HL-60/S4 (cell line): ENCODE data around the gene SLC25A21.

Source experiments
- in situ Hi-C: fragments of 300-500 bp; cut with MboI; formaldehyde crosslinking; loops from 2 replicates; pipeline ENCODE4 v1.14.3; 2022; ENCODE audit warnings: low sequenced_read_pairs

The SLC25A21 gene

DNA sequence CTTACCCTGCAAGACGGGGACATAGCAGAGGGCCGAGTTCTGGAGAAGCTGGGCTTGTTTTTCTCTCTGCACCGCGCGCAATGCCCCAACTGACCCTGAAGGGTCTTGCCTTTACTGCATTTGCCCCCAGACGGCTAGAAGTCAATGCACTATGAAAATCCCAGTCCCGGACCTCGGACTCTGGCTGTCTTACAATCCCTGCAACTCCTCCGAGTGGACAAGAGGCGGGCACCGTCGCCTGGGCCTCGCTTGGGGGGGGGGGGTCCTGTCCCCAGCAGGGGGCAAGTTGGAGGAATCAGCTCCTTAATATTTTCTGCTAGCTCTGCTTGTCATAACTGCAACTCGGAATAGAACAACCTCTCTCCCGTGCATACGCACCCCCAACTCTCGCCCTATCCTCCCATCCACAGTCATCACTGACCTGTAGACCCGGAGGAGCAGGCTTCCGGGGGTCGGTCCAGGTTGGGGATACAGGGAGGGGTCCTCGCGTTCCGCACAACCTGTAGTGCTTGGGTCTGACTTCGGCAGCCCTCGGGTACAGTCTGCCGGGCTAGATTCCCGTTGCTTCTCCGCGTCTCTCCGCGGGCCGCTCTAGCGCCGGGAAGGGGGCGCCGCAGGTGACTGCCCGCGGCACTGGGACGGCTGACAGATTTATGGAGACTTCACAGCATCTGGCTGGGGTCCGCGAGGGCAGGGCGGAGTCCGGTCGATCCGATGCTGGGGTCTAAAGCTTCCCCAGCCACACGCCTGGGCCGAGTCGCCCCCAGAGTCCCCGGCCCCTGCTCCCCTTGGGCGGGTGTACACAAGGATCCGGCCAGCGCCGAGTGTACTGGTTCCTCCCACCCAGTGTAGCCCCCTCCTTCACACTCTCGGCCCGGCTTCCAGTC is 514.0 kb downstream of the SLC25A21 start:
- in situ Hi-C loops: no loop called here

DNA sequence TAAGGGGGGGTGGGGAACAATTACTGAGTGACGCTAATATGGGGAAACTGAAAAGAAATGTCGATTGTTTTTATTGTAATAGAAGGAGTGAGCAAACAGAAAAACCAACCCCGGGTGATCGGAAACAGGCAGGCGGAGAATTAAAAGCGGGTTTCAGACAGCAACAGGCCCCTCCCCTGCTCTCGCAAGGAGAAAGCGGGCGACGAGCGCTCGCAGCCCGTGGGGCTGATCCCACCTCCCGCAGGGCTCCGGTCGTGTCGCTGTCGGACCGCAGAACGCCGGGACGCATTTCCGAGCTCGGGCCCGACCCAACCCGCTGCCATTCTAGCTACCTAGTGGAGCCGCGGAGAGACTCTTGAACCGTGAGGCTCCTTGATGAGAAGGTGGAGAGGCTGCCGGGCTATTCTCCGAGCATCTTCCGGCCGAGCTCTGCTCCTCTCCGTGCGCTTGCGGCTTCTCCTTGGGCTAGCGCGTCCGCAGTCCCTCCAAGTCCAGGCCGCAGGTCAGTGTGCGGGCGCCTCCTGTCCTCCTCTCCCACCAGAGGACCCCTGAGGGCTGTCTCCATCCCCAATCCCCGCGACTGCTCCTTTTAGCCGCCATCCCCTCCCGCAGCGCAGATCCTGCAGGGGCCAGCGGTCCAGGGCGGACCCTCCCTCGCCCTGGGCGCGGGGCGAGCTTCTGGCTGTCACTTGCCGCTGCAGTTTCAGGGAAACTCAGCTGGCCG is 514.8 kb downstream of the SLC25A21 start:
- in situ Hi-C loops: no loop called here

DNA sequence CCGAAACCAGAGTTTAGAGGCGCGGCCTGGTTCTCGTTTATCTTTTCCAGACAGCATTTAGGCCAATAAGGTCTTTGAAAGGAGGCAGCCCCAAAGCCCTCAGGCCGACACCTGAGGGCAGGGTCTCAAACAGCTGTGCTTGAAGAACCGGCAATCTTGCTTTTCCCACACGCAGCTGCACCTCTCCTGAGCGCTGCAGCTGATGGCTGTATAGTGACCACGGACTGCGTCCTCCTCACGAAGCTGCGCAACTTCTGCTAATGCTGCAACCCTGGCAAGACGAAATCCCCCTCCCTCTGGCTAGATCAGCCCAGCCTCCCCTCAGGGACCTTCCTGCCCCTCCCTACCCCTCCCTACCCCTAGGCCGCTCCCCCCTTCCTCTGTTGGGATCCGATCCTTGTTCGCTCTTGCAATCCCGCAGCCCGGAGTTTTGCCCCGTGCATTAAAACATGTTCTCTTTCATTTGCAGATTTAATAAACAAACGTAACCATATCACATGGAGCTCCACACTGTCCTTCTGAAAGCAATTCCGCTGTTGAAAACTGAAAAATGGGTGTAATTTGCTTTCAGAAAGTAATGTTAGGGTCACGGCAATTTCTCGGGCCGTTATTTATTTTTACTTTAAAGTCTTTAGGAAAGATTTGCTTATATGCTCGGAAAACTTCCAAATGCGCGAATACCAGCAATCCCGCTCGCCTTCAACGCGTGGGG is 515.6 kb downstream of the SLC25A21 start:
- in situ Hi-C loops: no loop called here

DNA sequence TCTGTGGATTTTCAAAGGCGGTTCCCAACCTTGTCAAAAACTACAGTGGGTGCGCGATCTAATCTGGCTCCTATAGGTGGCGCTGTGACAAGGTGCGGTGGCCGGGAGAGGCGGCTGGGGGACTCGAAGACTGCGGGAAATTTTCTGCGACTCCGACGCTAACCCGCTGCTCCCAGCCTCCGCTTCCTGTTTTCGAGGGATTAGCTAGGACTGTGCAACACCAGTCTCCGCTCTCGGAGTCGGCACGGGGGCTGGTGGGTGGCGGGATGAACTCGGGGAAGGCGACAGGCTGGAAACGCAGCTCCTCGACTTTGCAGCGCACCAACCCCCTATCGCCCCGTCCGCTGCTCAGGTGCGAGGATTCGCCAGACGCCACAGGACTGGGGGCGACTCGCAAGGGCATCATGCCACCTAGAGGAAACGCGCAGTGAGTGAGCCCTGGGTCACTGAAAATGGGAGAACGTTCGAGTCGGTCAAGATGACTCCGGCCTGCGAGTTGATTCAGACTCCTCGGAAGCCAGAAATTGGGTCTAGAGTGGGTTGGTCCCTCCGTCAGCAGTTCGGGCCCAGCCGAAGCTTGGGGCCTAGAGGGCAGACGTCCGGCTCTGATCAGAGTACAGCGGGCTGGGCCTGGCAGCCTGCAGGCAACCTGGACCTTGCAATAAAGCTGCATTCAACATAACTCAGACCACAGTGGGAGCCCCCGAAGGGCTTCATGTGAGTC is 516.3 kb downstream of the SLC25A21 start:
- in situ Hi-C loops: no loop called here

DNA sequence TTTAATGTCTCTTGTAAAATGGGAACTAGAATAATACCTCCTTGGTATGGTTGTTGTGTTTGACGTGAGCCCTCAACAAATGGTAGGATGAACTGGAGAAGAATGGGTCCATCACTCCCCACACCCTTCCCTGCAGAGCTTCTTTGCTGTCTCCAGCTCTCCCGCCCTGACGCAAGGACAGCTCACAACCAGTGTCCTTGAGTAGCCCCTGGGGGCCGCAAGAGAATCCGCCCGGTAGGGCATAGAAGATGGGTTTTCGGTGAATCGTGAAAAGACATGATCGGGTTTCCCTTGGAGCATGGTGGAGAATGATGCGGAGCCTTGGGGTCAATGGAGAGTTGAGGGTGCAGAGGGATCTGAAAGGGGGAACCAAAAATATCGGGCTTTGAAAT is 516.8 kb downstream of the SLC25A21 start:
- in situ Hi-C loops: no loop called here

DNA sequence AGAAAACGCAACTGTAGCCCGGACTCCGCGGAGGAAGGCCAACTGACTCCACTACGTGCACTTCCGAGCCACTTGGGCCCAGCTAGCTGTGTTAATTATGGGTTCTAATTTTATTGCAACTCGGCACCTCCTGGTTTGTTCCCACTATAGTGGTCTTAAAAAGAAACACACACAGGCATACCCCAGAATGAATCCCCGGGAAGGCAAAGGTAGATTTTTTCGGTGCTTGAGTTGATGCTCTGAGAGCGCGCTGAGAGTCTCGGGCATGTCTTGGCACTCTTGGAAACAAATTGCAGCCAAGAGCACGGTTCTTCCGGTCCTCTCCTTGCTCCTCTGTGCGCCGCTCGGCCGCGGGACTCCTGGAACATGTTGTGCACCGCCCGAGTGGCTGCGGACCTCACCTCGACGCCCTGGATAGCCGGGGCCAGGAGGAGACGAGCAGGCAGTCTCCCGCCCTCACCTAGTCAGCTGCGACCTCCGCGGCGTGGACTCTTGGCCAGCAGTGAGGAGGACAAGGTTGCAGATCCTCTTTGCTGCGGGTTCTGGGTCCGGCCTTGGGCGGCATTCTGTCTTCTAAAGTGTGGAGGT is 517.5 kb downstream of the SLC25A21 start:
- in situ Hi-C loops: no loop called here

DNA sequence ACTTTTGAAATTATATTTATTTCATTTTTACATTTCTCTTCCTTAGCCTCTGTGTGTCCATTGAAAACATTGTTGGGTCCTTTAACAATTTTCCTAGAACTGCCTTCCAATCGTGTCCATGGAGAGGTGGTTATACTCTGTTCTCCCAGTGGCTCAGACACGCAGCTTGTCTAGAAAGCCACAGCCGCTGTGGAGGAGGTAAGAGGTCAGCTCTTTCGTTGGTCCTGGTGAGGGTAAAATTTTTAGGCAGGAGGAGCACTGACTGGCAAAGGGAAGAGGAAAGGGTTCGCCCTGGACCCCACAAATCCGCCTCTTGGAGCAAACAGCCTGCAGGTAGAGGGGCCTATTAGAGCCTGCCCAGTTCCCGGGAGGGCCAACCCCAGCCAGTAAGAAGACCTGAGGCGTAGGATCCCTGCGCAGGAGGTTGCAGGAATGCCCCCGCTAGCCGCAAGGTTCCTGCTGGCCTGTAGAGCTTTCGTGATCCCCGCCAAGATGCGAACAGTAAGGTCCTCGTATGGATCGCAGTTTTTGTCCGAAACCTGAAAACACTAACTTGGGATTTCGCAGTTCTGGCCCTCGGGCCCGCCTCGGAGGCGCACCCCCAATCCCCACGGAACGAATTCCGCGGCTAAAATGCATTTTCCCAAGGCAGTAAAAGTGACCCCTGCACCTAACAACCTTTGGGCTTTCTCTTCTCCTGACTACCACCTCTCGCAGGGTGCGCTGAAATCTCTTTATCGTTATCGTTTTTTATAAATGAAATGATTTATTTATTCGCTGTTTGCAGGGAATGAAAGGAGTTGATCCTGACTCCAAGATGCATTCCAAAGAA is 518.2 kb downstream of the SLC25A21 start:
- in situ Hi-C loops: no loop called here

DNA sequence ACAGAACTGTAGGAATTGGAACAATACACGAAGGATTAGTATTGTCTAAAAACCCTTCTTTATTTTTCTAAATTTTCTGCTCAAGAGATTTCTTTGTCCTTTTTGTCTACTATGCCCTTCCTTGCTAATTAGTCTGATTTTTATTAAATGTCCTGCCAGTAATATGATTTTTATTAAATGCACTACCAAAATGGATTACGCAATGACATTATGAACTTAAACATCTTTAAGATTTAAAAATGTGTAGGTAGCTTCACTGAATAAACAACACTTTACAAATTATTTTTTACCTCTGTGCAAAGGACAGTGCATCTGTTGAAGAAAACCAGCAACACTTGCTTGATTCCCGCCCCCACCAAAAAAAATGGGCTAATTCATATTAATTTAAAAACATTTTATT is 519.0 kb downstream of the SLC25A21 start:
- in situ Hi-C loops: no loop called here

DNA sequence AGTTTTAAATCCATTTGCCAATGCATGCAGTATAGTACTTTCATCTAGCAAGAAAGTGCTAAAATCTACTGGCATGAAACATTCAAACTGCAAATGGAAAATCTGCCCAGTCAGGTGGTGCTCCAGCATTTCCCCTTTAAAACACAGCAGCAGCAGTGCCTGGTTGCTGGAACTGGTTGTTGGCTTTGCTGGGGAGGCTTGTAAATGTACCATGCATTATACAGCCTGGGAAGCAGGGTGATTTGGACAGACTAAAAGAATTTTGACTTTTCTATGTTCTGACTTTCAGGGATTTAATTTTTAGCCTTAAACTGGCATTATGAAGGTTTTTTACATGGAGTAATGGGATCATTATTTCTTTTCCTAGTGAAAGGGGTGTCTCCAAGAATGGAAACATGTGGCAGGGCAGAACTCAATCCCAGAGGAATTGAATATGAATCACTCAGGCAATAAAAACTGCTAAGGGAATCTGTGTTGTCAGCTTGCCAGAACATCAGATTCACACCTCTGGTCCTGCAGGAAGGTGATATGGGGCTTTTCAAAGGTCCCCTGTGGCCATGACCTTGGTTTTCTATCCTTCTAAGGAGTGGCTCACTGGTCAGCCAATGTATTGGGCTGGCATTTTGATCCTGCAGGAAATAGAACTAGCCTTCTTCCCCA is 519.7 kb downstream of the SLC25A21 start:
- in situ Hi-C loops: no loop called here

DNA sequence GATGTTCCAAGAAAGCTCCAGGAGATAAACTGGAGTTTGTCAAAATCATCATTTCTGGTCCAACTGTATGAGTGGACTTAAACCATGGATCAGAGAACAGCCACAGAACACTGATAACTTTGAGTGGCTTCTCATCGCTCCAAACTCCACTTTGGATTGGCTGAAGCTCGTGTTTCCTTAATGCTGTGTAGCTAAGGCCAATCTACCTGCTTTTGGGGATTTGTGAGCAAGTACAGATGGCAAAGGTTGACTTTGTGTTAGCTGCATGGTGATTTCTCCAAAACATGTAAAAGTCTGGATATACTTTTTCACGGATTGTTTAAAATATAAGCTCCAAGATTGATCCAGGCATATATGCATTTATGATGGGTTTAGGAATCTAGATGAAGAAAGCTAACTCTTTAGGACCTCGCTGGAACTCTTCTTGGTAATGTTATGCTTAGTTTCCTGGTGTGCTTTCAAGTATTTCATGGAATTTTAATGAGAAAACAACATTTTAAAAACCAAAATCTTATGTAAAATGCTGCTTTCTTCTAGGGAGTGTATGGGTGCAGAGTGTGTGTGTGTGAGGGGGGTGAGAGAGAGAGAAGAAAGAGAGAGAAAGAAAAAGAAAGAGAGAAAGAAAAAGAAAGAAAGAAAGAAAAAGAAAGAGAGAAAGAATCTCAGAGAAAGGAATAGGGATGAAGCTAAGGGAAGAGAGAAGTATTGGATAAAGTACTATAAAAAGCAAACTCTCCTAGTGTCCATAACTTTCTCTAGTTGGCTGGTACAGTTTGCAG is 522.3 kb downstream of the SLC25A21 start:
- in situ Hi-C loops: no loop called here

DNA sequence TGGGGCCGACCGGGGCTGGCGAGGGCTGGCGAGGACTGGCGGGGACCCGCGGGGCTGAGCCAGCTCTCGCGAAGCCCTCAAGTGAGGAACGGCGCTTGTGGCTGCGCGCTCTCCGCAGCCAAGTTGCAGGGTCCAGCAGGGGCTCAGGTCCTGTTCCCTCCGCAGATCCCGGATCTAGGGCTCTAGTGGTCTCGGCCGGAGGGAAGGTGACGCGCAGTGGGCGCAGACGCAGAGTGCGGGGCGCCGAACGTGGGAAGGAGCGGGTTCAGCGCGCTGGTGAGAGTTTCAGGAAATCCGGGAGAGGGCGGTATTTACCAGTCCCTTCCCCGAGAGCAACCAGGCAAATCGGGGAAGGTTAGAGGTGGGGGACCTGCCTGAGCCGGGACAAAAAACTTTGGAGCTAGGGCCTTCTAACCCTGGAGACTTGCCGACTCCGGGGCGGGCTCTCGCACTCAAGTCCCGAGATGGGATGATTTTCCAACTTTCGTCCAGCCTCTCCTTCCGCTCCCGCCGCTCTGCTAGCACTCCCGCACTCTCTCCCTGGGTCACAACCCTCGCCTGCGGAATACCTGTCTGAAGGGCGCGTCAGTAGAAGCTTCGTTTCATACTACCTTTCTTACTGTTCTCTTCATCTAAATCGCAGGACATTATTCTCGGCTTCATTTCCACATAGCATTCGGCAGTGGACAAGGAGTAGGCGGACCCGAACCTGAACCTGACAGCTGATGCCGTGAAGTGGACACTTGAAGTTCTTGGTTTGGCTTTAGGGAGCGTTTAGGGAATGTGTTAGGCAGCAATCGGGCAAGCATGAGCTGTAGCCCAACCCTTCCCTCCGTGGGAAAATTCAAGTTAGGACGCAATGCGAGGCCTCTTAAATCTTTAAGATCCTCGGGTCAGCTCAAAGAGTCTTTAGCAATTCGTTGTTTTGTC is 524.3 kb downstream of the SLC25A21 start:
- in situ Hi-C loops: no loop called here

DNA sequence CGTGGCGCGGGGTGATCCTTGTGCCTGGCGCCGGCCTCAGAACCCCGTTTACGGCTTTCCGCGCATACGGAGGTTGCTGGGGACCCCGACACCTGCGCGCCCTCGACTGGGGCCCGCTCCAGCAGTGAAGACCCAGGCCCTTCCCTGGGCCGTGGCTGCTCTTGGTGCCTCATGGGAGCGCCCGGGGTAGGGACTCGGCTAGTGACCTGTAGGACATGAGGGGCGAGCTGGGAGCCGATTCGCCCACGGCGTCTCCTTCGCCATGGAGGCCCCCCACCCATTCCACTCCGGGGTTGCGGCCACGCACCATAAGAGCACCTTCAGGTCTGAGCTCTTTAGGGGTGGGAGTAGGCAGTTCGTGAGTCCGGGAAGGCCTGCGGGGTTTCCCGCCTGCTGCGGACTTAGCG is 525.0 kb downstream of the SLC25A21 start:
- in situ Hi-C loops: no loop called here

DNA sequence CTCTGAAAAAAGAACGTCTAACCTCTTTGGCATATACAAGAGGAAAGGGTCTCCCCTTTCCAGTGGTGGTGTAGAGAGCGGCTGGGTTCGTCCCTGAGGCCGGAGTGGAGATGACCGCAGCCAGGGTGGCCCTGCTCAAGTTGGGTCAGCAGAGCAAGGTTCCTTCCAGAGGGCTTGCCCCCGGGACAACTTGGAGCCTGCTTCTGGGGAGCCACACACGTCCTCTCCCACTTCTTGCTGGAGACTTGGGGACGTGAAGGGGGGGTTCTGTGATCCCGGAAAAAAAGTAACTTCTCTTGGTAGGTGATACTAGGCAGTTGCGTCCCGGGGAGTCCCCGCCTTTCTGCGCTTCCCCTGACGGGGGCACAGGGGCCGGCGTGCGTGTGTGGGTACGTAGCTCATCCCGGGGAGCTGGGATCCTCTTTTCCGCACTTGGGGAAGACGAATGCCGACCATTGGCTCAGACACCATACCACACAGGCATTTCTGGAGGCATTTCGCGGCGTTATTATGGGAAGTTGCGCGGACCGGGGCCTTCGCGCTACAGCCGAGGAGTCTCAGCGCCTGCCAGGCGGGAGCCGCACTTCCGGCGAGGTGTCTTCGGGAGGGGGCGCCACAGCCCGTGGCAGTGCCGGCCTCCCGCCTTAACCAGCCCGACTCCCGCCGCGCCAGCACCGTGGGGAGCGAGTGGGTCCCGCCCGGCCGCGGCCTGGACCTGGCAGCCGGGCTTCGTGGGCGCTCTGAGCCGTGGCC is 525.6 kb downstream of the SLC25A21 start:
- in situ Hi-C loops: no loop called here

DNA sequence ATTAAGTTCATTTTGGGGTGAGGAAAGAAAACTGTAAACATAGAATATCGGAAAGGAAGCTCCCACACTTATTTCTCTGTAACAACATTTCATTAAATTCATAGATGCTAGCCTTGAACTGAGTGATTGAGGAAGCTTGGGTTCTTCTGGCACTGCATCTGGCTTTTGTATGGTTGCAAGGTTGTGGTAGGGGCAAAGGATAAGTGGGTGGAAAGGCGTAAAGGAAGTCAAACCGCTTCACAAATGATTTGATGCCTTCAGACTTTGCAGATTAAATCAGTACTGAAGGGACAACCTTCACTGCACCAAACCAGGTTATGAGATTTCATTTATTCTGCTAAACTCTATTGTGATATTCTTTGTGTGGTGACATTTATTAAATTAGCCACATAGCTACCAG is 538.8 kb downstream of the SLC25A21 start:
- in situ Hi-C loops: no loop called here
